RWPE2 (cell line): Measurements from ENCODE around the gene NAA20.

ENCODE experiments used
- ATAC-seq: fragments of 200-7000 bp; cut with Tn5 transposase; 3 replicates; pipeline ENCODE4 v1.9.1; 2021; ENCODE audit warnings: low read depth
- DNase-seq: peaks from one replicate; pipeline ENCODE4 v3.0.0-alpha.2; 2020; ENCODE audit warnings: low spot score
- H3K27ac ChIP-seq: fragments of 450-650 bp; 2 replicates; pipeline ENCODE4 v1.5.1; 2017; ENCODE audit warnings: mild to moderate bottlenecking; ENCODE audit not compliant: poor library complexity, severe bottlenecking
- H3K27me3 ChIP-seq: fragments of 250-450 bp; sonication (Bioruptor Pico); 2 replicates; pipeline ENCODE4 v1.5.1; 2021; ENCODE audit warnings: mild to moderate bottlenecking, moderate library complexity; ENCODE audit not compliant: insufficient read depth, poor library complexity, severe bottlenecking
- H3K36me3 ChIP-seq: fragments of 250-450 bp; sonication (Bioruptor Pico); 2 replicates; pipeline ENCODE4 v1.5.1; 2020; ENCODE audit warnings: low read depth, mild to moderate bottlenecking, moderate library complexity
- H3K4me1 ChIP-seq: fragments of 250-450 bp; sonication (Bioruptor Pico); 2 replicates; pipeline ENCODE4 v1.5.1; 2021; ENCODE audit warnings: mild to moderate bottlenecking, moderate library complexity; ENCODE audit not compliant: insufficient read depth, poor library complexity, severe bottlenecking
- H3K4me3 ChIP-seq: fragments of 250-450 bp; sonication (Bioruptor Pico); 2 replicates; pipeline ENCODE4 v1.5.1; 2021; ENCODE audit warnings: mild to moderate bottlenecking, moderate library complexity; ENCODE audit not compliant: severe bottlenecking
- H3K9me3 ChIP-seq: fragments of 250-450 bp; sonication (Bioruptor Pico); 2 replicates; pipeline ENCODE4 v1.5.1; 2021; ENCODE audit warnings: mild to moderate bottlenecking, moderate library complexity; ENCODE audit not compliant: severe bottlenecking
- TF ChIP-seq, protein P1 (sequence below): fragments of 450-650 bp; IDR thresholded peaks from one replicate; pipeline ENCODE4 v1.5.1; 2017; ENCODE audit warnings: mild to moderate bottlenecking, moderate library complexity; ENCODE audit not compliant: poor library complexity, severe bottlenecking

NAA20 gene

DNA sequence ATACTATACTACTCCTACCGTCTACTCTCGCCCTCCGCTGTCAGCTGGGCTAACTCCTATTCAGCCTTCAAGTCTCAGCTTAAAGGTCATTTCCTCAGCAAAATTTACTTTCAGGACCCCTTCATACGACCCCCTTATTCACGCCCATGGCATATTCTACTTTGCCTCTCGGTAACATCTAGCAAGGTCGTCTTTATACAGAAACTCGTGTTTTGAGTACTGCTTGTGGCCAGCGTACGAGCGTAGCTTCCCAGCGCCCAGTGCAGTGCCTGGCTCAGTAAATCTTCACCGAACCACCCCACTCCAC is 34.6 kb downstream of the NAA20 start:
- ATAC-seq (peak; percentile 35), DNase-seq (no peak)
- peaks cover 6% of the 10 kb centered on the region for H3K4me1 ChIP-seq
- no peaks in the 10 kb centered on the region for H3K9me3 ChIP-seq
- H3K27ac ChIP-seq: peak overlapping the region; percentile 39
- H3K4me3 ChIP-seq: peak overlapping the region; percentile 59
- no peaks in the 10 kb centered on the region for H3K27me3 ChIP-seq
- TF ChIP-seq, protein P1, sequence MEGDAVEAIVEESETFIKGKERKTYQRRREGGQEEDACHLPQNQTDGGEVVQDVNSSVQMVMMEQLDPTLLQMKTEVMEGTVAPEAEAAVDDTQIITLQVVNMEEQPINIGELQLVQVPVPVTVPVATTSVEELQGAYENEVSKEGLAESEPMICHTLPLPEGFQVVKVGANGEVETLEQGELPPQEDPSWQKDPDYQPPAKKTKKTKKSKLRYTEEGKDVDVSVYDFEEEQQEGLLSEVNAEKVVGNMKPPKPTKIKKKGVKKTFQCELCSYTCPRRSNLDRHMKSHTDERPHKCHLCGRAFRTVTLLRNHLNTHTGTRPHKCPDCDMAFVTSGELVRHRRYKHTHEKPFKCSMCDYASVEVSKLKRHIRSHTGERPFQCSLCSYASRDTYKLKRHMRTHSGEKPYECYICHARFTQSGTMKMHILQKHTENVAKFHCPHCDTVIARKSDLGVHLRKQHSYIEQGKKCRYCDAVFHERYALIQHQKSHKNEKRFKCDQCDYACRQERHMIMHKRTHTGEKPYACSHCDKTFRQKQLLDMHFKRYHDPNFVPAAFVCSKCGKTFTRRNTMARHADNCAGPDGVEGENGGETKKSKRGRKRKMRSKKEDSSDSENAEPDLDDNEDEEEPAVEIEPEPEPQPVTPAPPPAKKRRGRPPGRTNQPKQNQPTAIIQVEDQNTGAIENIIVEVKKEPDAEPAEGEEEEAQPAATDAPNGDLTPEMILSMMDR: no peak
- H3K36me3 ChIP-seq: peaks cover 41% of the 10 kb centered on the region

DNA sequence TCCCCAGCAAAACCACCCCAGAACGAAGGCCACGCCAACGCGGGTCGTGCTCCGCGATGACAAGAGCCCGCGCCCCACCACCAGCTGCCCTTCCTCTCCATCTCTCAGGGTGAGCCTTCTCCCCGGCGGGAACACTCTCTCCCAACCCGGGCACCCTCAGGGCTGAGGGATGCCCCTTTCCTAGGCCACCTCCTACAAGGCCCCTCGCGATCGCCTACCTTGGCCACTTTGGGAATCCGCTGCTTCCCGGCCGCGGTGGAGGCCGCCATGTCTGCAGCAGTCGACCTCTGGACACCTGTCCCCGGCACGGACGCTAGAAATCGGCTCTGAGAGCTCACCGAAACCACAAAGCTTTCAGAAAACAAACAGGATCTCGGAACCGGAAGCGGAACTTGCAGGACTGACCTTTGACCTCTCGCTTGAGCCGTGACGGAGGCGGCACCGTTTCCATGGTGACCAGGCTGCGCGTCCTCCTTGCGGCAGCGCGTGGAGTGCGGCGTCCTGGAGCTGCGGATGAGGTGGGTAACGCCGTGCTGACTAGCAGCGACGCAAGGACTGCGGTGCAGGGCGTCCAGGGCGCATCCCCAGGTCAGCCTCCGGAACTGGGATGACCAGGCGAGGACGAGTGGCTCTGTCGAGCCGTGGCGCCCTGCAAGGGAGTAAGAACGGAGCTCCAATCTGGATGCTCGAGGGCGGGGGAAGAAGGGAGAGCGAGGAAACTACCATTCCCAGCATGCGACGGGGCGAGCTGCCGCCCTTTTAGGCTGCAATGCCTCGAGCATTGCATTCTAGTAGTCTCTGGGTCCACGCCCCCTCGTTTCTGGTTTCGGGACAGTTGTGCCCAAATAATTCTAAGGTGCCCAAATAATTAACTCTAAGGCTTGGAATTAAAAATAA is 35.2 kb downstream of the NAA20 start, which contains the start of the genes CFAP61 and CRNKL1:
Gene CFAP61 (plus strand): TSS at position 459 of the 897 bp plus-strand sequence. CDS start 4,122 bp downstream, outside the sequence.
Gene CRNKL1 (minus strand): TSS at position 393 of the 897 bp plus-strand sequence. CDS start 124 bp downstream, at position 269.
- Histone ChIP-seq H3K4me3 (peak within 1 kb of the TSS; percentile 59), H3K36me3 (peaks cover 35% of the 10 kb centered on the region), H3K27ac (peak within 1 kb of the TSS; percentile 39)

DNA sequence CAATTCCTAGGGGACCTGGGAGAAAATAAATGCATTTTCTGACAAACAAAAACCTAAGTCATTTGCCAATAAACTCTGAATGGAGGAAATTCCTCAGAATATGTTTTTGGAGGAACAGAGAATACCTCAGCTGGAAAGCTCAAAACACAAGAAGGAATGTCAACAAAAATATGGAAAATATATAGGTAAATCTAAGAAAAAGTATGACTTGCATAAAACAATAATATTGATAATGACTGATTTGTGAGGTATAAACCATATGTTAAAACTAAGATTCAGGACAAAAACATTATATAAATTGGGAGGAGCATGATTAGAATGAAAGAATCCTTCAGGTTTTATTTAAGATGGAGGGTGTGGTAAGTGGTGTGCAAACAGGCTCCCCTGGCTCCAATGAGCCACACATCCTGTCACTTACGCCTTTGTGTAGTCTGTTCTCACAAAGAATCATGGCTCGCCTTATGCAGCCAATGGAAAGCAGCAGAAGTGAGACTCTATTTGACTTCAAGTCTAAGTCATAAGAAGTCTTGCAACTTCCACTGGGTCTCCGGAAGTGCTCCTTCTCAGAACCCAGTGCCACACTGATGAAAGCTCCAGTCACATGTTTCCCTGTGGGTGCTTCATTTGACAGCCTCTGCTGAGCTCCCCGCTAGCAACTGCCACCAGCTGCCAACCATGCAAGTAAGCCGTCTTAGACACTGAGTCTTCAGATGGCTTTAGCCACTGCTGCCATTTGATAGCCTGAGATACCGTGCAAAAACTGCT is 43.3 kb downstream of the NAA20 start:
- no peaks in the 10 kb centered on the region for H3K36me3 ChIP-seq
- H3K4me3 ChIP-seq: no peak overlapping the region
- H3K27ac ChIP-seq: no peak overlapping the region
- no peaks in the 10 kb centered on the region for H3K4me1 ChIP-seq
- ATAC-seq (no peak), DNase-seq (no peak)
- H3K9me3 ChIP-seq: no peaks in the 10 kb centered on the region
- TF ChIP-seq, protein P1: no peak
- no peaks in the 10 kb centered on the region for H3K27me3 ChIP-seq

More for the DNA sequence above, 35.2 kb downstream of the NAA20 start, which contains the start of the genes CFAP61 and CRNKL1:
- H3K4me1 ChIP-seq: peaks cover 6% of the 10 kb centered on the region
- ATAC-seq (peak; percentile 95), DNase-seq (peak; percentile 98)
- TF ChIP-seq, protein P1: no peak
- no peaks in the 10 kb centered on the region for H3K9me3 ChIP-seq
- H3K27me3 ChIP-seq: no peaks in the 10 kb centered on the region

DNA sequence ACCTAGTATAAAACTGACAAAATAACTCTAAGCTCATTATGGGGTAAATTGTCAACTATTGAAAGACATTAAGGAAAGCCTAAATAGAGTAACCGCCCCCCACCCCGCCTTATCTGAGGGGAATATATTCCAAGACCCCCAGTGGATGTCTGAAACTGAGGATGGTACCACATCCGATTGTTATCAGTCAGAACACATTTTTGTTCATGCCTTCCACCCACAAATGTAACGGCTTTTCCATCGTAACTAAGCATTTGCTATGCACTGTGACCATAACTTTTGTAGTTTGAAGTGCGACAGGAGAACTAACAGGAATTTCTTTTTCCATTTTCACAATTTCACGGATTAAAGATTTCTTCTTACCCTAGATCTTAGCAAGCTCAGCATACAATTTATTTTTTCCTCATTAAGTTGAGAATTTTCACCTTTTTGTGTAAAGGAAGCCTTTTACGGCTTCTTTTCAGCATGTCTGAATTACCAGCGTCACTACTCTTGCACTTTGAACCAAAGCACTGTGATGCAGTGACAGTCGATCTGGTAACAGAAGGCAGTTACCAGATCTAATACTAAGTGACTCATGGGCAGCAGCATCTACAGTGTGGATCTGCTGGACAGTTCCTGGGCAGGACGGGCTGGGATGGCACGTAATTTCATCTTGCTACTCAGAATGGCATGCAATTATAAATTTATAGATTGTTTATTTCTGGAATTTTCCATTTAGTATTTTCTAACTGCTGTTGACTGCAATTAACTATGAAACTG is 47.0 kb downstream of the NAA20 start:
- no peaks in the 10 kb centered on the region for H3K4me1 ChIP-seq
- no peak for DNase-seq
- no peak overlapping the region for H3K4me3 ChIP-seq
- TF ChIP-seq, protein P1: no peak
- no peaks in the 10 kb centered on the region for H3K27me3 ChIP-seq
- no peaks in the 10 kb centered on the region for H3K9me3 ChIP-seq
- H3K36me3 ChIP-seq: no peaks in the 10 kb centered on the region
- no peak overlapping the region for H3K27ac ChIP-seq
- ATAC-seq: peak; percentile 68; the same call in 2 of the 3 replicates
